B cell (primary cell): ENCODE measurements around the gene DNASE2. TPM values are rescaled to one million over a fixed set of nuclear protein-coding genes. Genes with fewer than 3 reads are reported as not detected.
A peak's percentile ranks its signal among the peaks of the same experiment; 100 is the strongest.

Experiments used
- ATAC-seq: fragments of 200-7000 bp; cut with Tn5 transposase; one replicate; pipeline ENCODE4 v1.10.0; 2021; ENCODE audit warnings: low read depth, mild to moderate bottlenecking, moderate number of reproducible peaks, moderate library complexity
- CTCF ChIA-PET: fragments of 350-600 bp; sonication (Branson Sonifier 250); formaldehyde crosslinking; loops from one replicate; lab custom pipeline; 2021; ENCODE audit warnings: antibody characterized with exemption, inconsistent platforms; lab: Charles Lee
- POLR2A ChIA-PET: fragments of 350-600 bp; sonication (Branson Sonifier 250); formaldehyde crosslinking; loops from one replicate; lab custom pipeline; 2021; ENCODE audit warnings: antibody characterized with exemption; lab: Charles Lee
- DNase-seq: peaks from one replicate; pipeline ENCODE4 v3.0.0; 2013
- H2AFZ ChIP-seq: 2 replicates; pipeline ENCODE4 v1.6.1; 2012; ENCODE audit warnings: mild to moderate bottlenecking, low read depth, low read length; ENCODE audit not compliant: insufficient read depth, poor library complexity, severe bottlenecking
- H3K27ac ChIP-seq, 2 donors: 1 replicate in 1 of 2; 2 replicates in 1 of 2; pipeline ENCODE4 v1.5.1; 2012 to 2013; ENCODE audit warnings: low read length in 2 of 2, mild to moderate bottlenecking in 2 of 2, moderate library complexity in 1 of 2
- H3K27me3 ChIP-seq, 4 experiments: fragments of 200-600 bp in 1 of 4; sonication (generic) in 1 of 4; replicated peaks in 1 of 4; 1 replicate in 2 of 4; 2 replicates in 2 of 4; pipeline versions ENCODE4 v1.6.1 to v1.7.0; 2013 to 2016; ENCODE audit warnings: low read length in 3 of 4, mild to moderate bottlenecking in 2 of 4, mixed read lengths in 1 of 4, moderate library complexity in 1 of 4; ENCODE audit not compliant: insufficient read depth in 4 of 4, control insufficient read depth in 3 of 4; ENCODE audit errors: control extremely low read depth in 1 of 4
- H3K36me3 ChIP-seq, 2 experiments: replicated peaks in 1 of 2; 1 replicate in 1 of 2; 2 replicates in 1 of 2; pipeline versions ENCODE4 v1.6.1 to v1.7.1; 2013; ENCODE audit warnings: low read length in 1 of 2; ENCODE audit not compliant: insufficient read depth in 2 of 2, control insufficient read depth in 1 of 2; ENCODE audit errors: control extremely low read depth in 1 of 2, extremely low read depth in 1 of 2
- H3K4me1 ChIP-seq, 2 donors: fragments of 200-600 bp in 1 of 2; sonication (generic) in 1 of 2; 1 replicate in 1 of 2; 2 replicates in 1 of 2; pipeline versions ENCODE4 v1.5.1 to v1.6.1; 2013 to 2017; ENCODE audit warnings: low read length in 2 of 2; ENCODE audit not compliant: control insufficient read depth in 2 of 2, insufficient read depth in 2 of 2
- H3K4me2 ChIP-seq: replicated peaks from 2 replicates; pipeline ENCODE3; 2012; ENCODE audit warnings: mild to moderate bottlenecking, low read depth, low read length; ENCODE audit not compliant: poor library complexity, severe bottlenecking
- H3K4me3 ChIP-seq, 5 experiments: fragments of 200-600 bp in 1 of 5; sonication (generic) in 1 of 5; 1 replicate in 3 of 5; 2 replicates in 2 of 5; pipeline versions ENCODE4 v1.5.1 to v1.7.0; 2011 to 2016; ENCODE audit warnings: low read length in 4 of 5, mild to moderate bottlenecking in 4 of 5, low read depth in 2 of 5, control low read depth in 1 of 5, moderate library complexity in 1 of 5; ENCODE audit not compliant: insufficient read depth in 1 of 5; ENCODE audit errors: control extremely low read depth in 1 of 5, extremely low read depth in 1 of 5
- H3K79me2 ChIP-seq: fragments of 200-600 bp; sonication (generic); one replicate; pipeline ENCODE4 v1.6.0; 2016; ENCODE audit warnings: low read length; ENCODE audit not compliant: control insufficient read depth, insufficient read depth
- H3K9ac ChIP-seq: fragments of 200-600 bp; sonication (generic); 2 replicates; pipeline ENCODE4 v1.6.1; 2017; ENCODE audit warnings: mild to moderate bottlenecking, low read length, moderate library complexity
- H3K9me3 ChIP-seq, 3 donors: one replicate each; pipeline versions ENCODE4 v1.6.1 to v1.7.1; 2013; ENCODE audit warnings: low read length in 2 of 3; ENCODE audit not compliant: control insufficient read depth in 2 of 3, insufficient read depth in 1 of 3; ENCODE audit errors: control extremely low read depth in 1 of 3
- H4K20me1 ChIP-seq: 2 replicates; pipeline ENCODE4 v1.6.0; 2012; ENCODE audit warnings: mild to moderate bottlenecking, low read length; ENCODE audit not compliant: insufficient read depth, control insufficient read depth, poor library complexity, severe bottlenecking
- H3K27ac Mint-ChIP-seq: one replicate; pipeline ENCODE4 v1.8.0; 2021; ENCODE audit warnings: mixed read lengths
- H3K27me3 Mint-ChIP-seq: one replicate; pipeline ENCODE4 v1.8.0; 2021; ENCODE audit warnings: mixed read lengths
- H3K4me1 Mint-ChIP-seq: one replicate; pipeline ENCODE4 v1.8.0; 2021; ENCODE audit warnings: mixed read lengths
- H3K4me3 Mint-ChIP-seq: one replicate; pipeline ENCODE4 v1.8.0; 2021; ENCODE audit warnings: mixed read lengths
- H3K9me3 Mint-ChIP-seq: one replicate; pipeline ENCODE4 v1.8.0; 2022; ENCODE audit warnings: mixed read lengths; ENCODE audit not compliant: insufficient read depth
- EZH2 ChIP-seq: IDR thresholded peaks from 2 replicates; pipeline ENCODE4 v1.6.1; 2012; ENCODE audit warnings: borderline replicate concordance, low read depth, mild to moderate bottlenecking, moderate library complexity, low read length; ENCODE audit not compliant: insufficient read depth, poor library complexity, severe bottlenecking
- WGBS: methylation state at CpG from one replicate; pipeline ENCODE4 v1.1.5; 2013; ENCODE audit warnings: missing lambda C conversion rate; ENCODE audit not compliant: insufficient coverage; 5-methylcytosine and 5-hydroxymethylcytosine counted together
- intact Hi-C: fragments of 100-400 bp; cut with micrococcal nuclease; formaldehyde crosslinking; loops from one replicate; pipeline ENCODE4 v1.10.0; 2022
- polyA plus RNA-seq: library from polyadenylated mRNA; depleted of rRNA; stranded (reverse); fragments of >200 nt; gene quantifications from 2 replicates; pipeline ENCODE4 v1.2.3, GENCODE V29; 2012
- total RNA-seq, 2 donors: library from RNA; stranded (reverse); fragments of 120-200 nt in 1 of 2; gene quantifications; 1 replicate in 1 of 2; 2 replicates in 1 of 2; pipeline versions ENCODE4 v1.2.3 to v1.2.4, GENCODE V29; 2013 to 2022
- TF ChIP-seq, protein P1 (sequence below): fragments of 200-600 bp; IDR thresholded peaks from one replicate; pipeline ENCODE4 v1.8.0; 2022; ENCODE audit warnings: antibody characterized with exemption, mild to moderate bottlenecking

DNASE2 gene
- total and polyA plus RNA-seq, 2 donors (not counting 1 experiment from before 2014, with no cell fraction given), result 24.9 to 26.6 TPM

DNA sequence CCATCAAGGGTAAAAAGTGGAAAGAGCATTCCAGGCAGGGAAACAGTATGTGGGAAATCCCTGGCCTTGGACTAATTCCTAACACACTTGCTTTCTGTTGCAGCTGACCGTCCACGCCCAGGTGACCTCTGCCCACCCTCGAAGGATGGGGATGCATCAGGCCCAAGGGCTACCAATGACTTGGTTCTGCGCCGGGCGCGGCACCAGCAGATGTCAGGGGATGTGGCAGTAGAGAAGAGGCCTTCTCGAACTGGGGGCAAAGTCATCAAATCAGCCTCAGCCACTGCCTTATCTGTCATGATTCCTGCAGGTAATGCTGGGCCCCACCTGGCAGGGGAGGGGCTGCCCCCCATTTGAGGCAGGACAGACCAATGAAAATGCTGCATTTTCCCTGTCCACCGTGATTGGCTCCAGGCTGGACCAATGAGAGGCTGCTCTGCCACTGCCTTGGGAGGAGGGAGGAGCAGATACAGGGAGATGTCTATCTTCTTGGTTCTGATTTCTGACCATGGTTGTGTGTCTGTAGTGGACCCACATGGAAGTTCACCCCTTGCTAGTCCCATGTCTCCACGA lies 12.6 kb downstream of the DNASE2 start:
- WGBS, result 89% methylated on average over 10 of the region's 10 CpGs
- H3K27ac Mint-ChIP-seq, result no peak overlapping the region
- ChIA-PET POLR2A (no interaction called here), CTCF (interaction anchor here (1.5 kb wide), 1 partner anchor 14 kb away, joined by 3 read pairs; no protein-coding TSS in a partner anchor)
- H3K4me3 ChIP-seq, result no peak overlapping the region
- H3K27me3 Mint-ChIP-seq, result no peaks in the 10 kb centered on the region
- peaks cover 8% of the 10 kb centered on the region for H3K4me1 Mint-ChIP-seq
- H3K4me1 ChIP-seq, result peaks cover 0 to 11% of the 10 kb centered on the region in 2 donors
- H3K4me3 Mint-ChIP-seq, result peak overlapping the region; percentile 91
- ATAC-seq (no peak), DNase-seq (peak; percentile 27)
- H2AFZ ChIP-seq, result no peak overlapping the region
- no peaks in the 10 kb centered on the region for H3K79me2 ChIP-seq
- TF ChIP-seq, protein P1, sequence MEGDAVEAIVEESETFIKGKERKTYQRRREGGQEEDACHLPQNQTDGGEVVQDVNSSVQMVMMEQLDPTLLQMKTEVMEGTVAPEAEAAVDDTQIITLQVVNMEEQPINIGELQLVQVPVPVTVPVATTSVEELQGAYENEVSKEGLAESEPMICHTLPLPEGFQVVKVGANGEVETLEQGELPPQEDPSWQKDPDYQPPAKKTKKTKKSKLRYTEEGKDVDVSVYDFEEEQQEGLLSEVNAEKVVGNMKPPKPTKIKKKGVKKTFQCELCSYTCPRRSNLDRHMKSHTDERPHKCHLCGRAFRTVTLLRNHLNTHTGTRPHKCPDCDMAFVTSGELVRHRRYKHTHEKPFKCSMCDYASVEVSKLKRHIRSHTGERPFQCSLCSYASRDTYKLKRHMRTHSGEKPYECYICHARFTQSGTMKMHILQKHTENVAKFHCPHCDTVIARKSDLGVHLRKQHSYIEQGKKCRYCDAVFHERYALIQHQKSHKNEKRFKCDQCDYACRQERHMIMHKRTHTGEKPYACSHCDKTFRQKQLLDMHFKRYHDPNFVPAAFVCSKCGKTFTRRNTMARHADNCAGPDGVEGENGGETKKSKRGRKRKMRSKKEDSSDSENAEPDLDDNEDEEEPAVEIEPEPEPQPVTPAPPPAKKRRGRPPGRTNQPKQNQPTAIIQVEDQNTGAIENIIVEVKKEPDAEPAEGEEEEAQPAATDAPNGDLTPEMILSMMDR, result no peak
- TF ChIP-seq EZH2, result no peak
- no peak overlapping the region for H3K9ac ChIP-seq
- H3K4me2 ChIP-seq, result no peak overlapping the region
- H3K36me3 ChIP-seq, result no peaks in the 10 kb centered on the region
- H4K20me1 ChIP-seq, result no peaks in the 10 kb centered on the region
- H3K9me3 ChIP-seq, result peaks cover 0 to 11% (median 0%) of the 10 kb centered on the region in 3 donors
- H3K27ac ChIP-seq, result no peak overlapping the region
- intact Hi-C loops, result no loop called here
- peaks cover 0 to 2% (median 0%) of the 10 kb centered on the region in 4 experiments for H3K27me3 ChIP-seq
- peaks cover 4% of the 10 kb centered on the region for H3K9me3 Mint-ChIP-seq
